HCT116 (cell line): ENCODE data around the gene POMT1.

ENCODE experiments used
- EZH2phosphoT487 ChIP-seq: fragments of 200-600 bp; IDR thresholded peaks from 2 replicates; pipeline ENCODE4 v1.6.1; 2018; ENCODE audit warnings: antibody characterized with exemption, borderline replicate concordance
- FOSL1 ChIP-seq: IDR thresholded peaks from 2 replicates; pipeline ENCODE4 v1.6.1; 2012; ENCODE audit warnings: low read depth
- JUND ChIP-seq: IDR thresholded peaks from 2 replicates; pipeline ENCODE4 v1.6.1; 2012
- POLR2A ChIP-seq: IDR thresholded peaks from 2 replicates; pipeline ENCODE4 v1.7.0; 2011; ENCODE audit warnings: borderline replicate concordance; ENCODE audit not compliant: insufficient read depth, insufficient read length; ENCODE audit errors: extremely low read depth
- POLR2AphosphoS5 ChIP-seq: IDR thresholded peaks from 2 replicates; pipeline ENCODE4 v1.6.1; 2011; ENCODE audit warnings: mild to moderate bottlenecking, low read depth, low read length, moderate library complexity
- SP1 ChIP-seq: IDR thresholded peaks from 2 replicates; pipeline ENCODE4 v1.6.1; 2012; ENCODE audit warnings: low read depth
- TCF7L2 ChIP-seq: IDR thresholded peaks from 2 replicates; pipeline ENCODE4 v1.7.0; 2011; ENCODE audit warnings: borderline replicate concordance, inconsistent platforms; ENCODE audit not compliant: insufficient read depth, insufficient read length; ENCODE audit errors: extremely low read depth
- TF ChIP-seq, protein P1 (sequence below): IDR thresholded peaks from 2 replicates; pipeline ENCODE4 v1.6.1; 2012
- TF ChIP-seq, protein P2 (sequence below), 3 experiments: fragments of 200-600 bp in 1 of 3; sonication (generic) in 1 of 3; IDR thresholded peaks in 2 of 3; conservative IDR thresholded peaks in 1 of 3; 2 replicates each; pipeline ENCODE4 v1.5.1; 2012 to 2017; ENCODE audit warnings: low read depth in 2 of 3, low read length in 2 of 3, antibody characterized with exemption in 1 of 3, borderline replicate concordance in 1 of 3, control low read depth in 1 of 3, mild to moderate bottlenecking in 1 of 3, mixed read lengths in 1 of 3, mixed run types in 1 of 3, moderate library complexity in 1 of 3; ENCODE audit not compliant: insufficient read depth in 1 of 3
- TF ChIP-seq, protein P3 (sequence below): IDR thresholded peaks from 2 replicates; pipeline ENCODE4 v1.6.1; 2012; ENCODE audit warnings: low read depth

DNA sequence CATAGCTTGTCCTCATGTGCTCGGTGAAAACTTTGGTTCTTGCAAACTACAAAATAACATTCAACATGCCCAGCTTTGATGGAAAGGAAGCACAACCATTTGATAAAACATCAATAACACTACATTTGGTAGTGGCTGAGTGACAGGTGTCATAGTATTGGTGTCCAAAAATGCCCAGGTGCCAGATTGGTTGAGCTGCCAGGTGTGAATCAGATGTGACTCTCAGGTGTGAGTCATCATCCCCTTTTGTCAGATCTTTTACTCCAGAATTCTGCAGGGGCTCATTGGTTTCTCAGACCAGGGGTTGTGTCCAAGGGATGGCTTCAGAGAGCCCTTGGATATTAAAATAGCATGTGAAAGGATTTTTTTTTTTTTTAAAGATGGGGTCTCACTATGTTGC lies 22.5 kb upstream of the POMT1 start:
- TF ChIP-seq, protein P1, sequence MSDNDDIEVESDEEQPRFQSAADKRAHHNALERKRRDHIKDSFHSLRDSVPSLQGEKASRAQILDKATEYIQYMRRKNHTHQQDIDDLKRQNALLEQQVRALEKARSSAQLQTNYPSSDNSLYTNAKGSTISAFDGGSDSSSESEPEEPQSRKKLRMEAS: no peak
- TF ChIP-seq POLR2A: no peak
- TF ChIP-seq, protein P2, sequence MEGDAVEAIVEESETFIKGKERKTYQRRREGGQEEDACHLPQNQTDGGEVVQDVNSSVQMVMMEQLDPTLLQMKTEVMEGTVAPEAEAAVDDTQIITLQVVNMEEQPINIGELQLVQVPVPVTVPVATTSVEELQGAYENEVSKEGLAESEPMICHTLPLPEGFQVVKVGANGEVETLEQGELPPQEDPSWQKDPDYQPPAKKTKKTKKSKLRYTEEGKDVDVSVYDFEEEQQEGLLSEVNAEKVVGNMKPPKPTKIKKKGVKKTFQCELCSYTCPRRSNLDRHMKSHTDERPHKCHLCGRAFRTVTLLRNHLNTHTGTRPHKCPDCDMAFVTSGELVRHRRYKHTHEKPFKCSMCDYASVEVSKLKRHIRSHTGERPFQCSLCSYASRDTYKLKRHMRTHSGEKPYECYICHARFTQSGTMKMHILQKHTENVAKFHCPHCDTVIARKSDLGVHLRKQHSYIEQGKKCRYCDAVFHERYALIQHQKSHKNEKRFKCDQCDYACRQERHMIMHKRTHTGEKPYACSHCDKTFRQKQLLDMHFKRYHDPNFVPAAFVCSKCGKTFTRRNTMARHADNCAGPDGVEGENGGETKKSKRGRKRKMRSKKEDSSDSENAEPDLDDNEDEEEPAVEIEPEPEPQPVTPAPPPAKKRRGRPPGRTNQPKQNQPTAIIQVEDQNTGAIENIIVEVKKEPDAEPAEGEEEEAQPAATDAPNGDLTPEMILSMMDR (IDR thresholded peaks at IDR 0.05 in 2 of 3, conservative IDR thresholded peaks at IDR 0.05 in 1 of 3; ENCODE audit: borderline replicate concordance in 1 of 3, insufficient read depth in 1 of 3, low read depth in 2 of 3, low read length in 2 of 3): no peak
- TF ChIP-seq POLR2AphosphoS5: no peak
- no peak for TF ChIP-seq EZH2phosphoT487
- TF ChIP-seq TCF7L2: no peak
- TF ChIP-seq FOSL1: peak; percentile 40; the same call in 1 of the 2 replicates
- TF ChIP-seq SP1: no peak
- TF ChIP-seq, protein P3, sequence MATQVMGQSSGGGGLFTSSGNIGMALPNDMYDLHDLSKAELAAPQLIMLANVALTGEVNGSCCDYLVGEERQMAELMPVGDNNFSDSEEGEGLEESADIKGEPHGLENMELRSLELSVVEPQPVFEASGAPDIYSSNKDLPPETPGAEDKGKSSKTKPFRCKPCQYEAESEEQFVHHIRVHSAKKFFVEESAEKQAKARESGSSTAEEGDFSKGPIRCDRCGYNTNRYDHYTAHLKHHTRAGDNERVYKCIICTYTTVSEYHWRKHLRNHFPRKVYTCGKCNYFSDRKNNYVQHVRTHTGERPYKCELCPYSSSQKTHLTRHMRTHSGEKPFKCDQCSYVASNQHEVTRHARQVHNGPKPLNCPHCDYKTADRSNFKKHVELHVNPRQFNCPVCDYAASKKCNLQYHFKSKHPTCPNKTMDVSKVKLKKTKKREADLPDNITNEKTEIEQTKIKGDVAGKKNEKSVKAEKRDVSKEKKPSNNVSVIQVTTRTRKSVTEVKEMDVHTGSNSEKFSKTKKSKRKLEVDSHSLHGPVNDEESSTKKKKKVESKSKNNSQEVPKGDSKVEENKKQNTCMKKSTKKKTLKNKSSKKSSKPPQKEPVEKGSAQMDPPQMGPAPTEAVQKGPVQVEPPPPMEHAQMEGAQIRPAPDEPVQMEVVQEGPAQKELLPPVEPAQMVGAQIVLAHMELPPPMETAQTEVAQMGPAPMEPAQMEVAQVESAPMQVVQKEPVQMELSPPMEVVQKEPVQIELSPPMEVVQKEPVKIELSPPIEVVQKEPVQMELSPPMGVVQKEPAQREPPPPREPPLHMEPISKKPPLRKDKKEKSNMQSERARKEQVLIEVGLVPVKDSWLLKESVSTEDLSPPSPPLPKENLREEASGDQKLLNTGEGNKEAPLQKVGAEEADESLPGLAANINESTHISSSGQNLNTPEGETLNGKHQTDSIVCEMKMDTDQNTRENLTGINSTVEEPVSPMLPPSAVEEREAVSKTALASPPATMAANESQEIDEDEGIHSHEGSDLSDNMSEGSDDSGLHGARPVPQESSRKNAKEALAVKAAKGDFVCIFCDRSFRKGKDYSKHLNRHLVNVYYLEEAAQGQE: no peak
- TF ChIP-seq JUND: no peak
